K562 (cell line): ENCODE measurements around the gene CYP2B6. TPM values are rescaled to one million over a fixed set of nuclear protein-coding genes. Genes with fewer than 3 reads are reported as not detected.
"Not testable (repeated sequence)": the region's sequence is repeated elsewhere in the genome, so short reads cannot be mapped to it uniquely, and the experiment has no call there.

Experiments
- ATAC-seq: fragments of 200-7000 bp; cut with Tn5 transposase; 3 replicates; pipeline ENCODE4 v1.9.1; 2020; ENCODE audit warnings: moderate library complexity
- BruUV-seq: library from RNA; stranded (reverse); fragments of 400-500 nt; replicated peaks from 2 replicates; lab custom pipeline; 2021; lab: Mats Ljungman, UMichigan
- CTCF ChIA-PET: fragments of 300-600 bp; formaldehyde crosslinking; extraction: SDS; loops from one replicate; lab custom pipeline; 2021; ENCODE audit warnings: low intra/inter-chr PET ratio; lab: Yijun Ruan, JAX
- POLR2A ChIA-PET: fragments of 300-600, 350-650 bp; sonication (Branson Sonifier 250); formaldehyde crosslinking; extraction: SDS; loops from one replicate; lab custom pipeline; 2021; ENCODE audit warnings: antibody characterized with exemption, inconsistent platforms; lab: Yijun Ruan, JAX
- DNase-seq, 4 experiments: peaks; one replicate each; pipeline versions ENCODE4 v3.0.0 to v3.0.0-alpha.2; 2011 to 2018; ENCODE audit warnings: low spot score in 3 of 4, mixed read lengths in 3 of 4; ENCODE audit errors: extremely low read depth in 1 of 4
- FAIRE-seq: peaks from 2 replicates; lab custom pipeline; 2011; peaks lifted over from hg19 to GRCh38; lab: Jason Lieb, UNC
- H2AFZ ChIP-seq: 2 replicates; pipeline ENCODE4 v1.6.0; 2011; ENCODE audit warnings: low read depth, low read length, control low read depth, inconsistent platforms
- H3K27ac ChIP-seq: fragments of 200-600 bp; 3 replicates; pipeline ENCODE4 v1.8.0; 2011; ENCODE audit warnings: low read depth, mild to moderate bottlenecking, control low read depth, inconsistent platforms, low read length, moderate library complexity, mixed read lengths; ENCODE audit errors: extremely low read depth
- H3K27me3 ChIP-seq, 2 experiments: fragments of 300-600 bp in 1 of 2; 2 replicates in 1 of 2; 3 replicates in 1 of 2; pipeline versions ENCODE4 v1.6.0 to v1.8.0; 2011; ENCODE audit warnings: inconsistent platforms in 2 of 2, low read length in 2 of 2, mild to moderate bottlenecking in 1 of 2, mixed read lengths in 1 of 2, moderate library complexity in 1 of 2; ENCODE audit not compliant: control insufficient read depth in 2 of 2, insufficient read depth in 2 of 2
- H3K36me3 ChIP-seq: fragments of 300-600 bp; 3 replicates; pipeline ENCODE4 v1.8.0; 2011; ENCODE audit warnings: mild to moderate bottlenecking, low read length, inconsistent platforms; ENCODE audit not compliant: control insufficient read depth, insufficient read depth
- H3K4me1 ChIP-seq, 2 experiments: fragments of 200-600 bp in 1 of 2; replicated peaks in 1 of 2; 2 replicates in 1 of 2; 3 replicates in 1 of 2; pipeline versions ENCODE4 v1.5.1 to v1.8.0; 2011; ENCODE audit warnings: inconsistent platforms in 2 of 2, low read length in 2 of 2, mild to moderate bottlenecking in 1 of 2, mixed read lengths in 1 of 2, moderate library complexity in 1 of 2; ENCODE audit not compliant: control insufficient read depth in 2 of 2, insufficient read depth in 2 of 2
- H3K4me2 ChIP-seq: 2 replicates; pipeline ENCODE4 v1.6.1; 2011; ENCODE audit warnings: low read length, control low read depth, inconsistent platforms, mixed read lengths; ENCODE audit not compliant: insufficient read depth
- H3K4me3 ChIP-seq: fragments of 200-600 bp; sonication (generic), shearing (Covaris generic); 2 replicates; pipeline ENCODE4 v1.5.1; 2016; ENCODE audit warnings: control low read depth, inconsistent platforms
- H3K79me2 ChIP-seq: fragments of 200-600 bp; 3 replicates; pipeline ENCODE4 v1.8.0; 2011; ENCODE audit warnings: low read length, inconsistent platforms; ENCODE audit not compliant: control insufficient read depth, insufficient read depth
- H3K9ac ChIP-seq, 2 experiments: 2 replicates each; pipeline versions ENCODE4 v1.6.0 to v1.6.1; 2011; ENCODE audit warnings: low read depth in 2 of 2, low read length in 2 of 2, control low read depth in 1 of 2, inconsistent platforms in 1 of 2, mild to moderate bottlenecking in 1 of 2, mixed read lengths in 1 of 2; ENCODE audit not compliant: insufficient read depth in 1 of 2
- H3K9me1 ChIP-seq: one replicate; pipeline ENCODE4 v1.6.0; 2011; ENCODE audit warnings: inconsistent platforms, mild to moderate bottlenecking, low read length, moderate library complexity; ENCODE audit not compliant: control insufficient read depth, insufficient read depth
- H3K9me3 ChIP-seq: replicated peaks from 2 replicates; pipeline ENCODE4 v1.5.1; 2011; ENCODE audit warnings: low read depth, low read length, inconsistent platforms; ENCODE audit not compliant: control insufficient read depth, insufficient read depth
- H4K20me1 ChIP-seq: replicated peaks from 2 replicates; pipeline ENCODE4 v1.6.1; 2011; ENCODE audit warnings: low read length, inconsistent platforms, mixed read lengths; ENCODE audit not compliant: control insufficient read depth, insufficient read depth
- BACH1 ChIP-seq: fragments of 200-800 bp; sonication (Bioruptor generic); IDR thresholded peaks from 2 replicates; pipeline ENCODE4 v1.6.1; 2016; ENCODE audit warnings: missing genetic modification characterization, missing compliant biosample characterization
- MCM5 ChIP-seq: fragments of 450-650 bp; IDR thresholded peaks from 2 replicates; pipeline ENCODE4 v1.6.1; 2016; ENCODE audit warnings: low read depth
- MIER1 ChIP-seq: fragments of 450-650 bp; IDR thresholded peaks from 2 replicates; pipeline ENCODE4 v1.6.1; 2016; ENCODE audit warnings: antibody characterized with exemption, mild to moderate bottlenecking, low read depth
- ZNF778 ChIP-seq: fragments of 450-650 bp; formaldehyde crosslinking; IDR thresholded peaks from 2 replicates; pipeline ENCODE4 v1.4.0; 2020; ENCODE audit warnings: mild to moderate bottlenecking, moderate library complexity
- WGBS: fragments of 100-300 bp; shearing (Covaris generic); methylation state at CpG from one replicate; pipeline ENCODE4 v1.1.6; 2016; ENCODE audit warnings: low coverage, mixed read lengths; ENCODE audit not compliant: insufficient coverage; ENCODE audit errors: missing lambda C conversion rate; 5-methylcytosine and 5-hydroxymethylcytosine counted together
- in situ Hi-C: fragments of 300-500 bp; cut with MboI; formaldehyde crosslinking; loops from 4 replicates; pipeline ENCODE4 v1.15.0; 2018; ENCODE audit warnings: inconsistent platforms, mixed read lengths
- intact Hi-C: fragments of 100-400 bp; cut with micrococcal nuclease; formaldehyde crosslinking; loops from 2 replicates; pipeline ENCODE4 v1.14.2; 2022
- polyA plus RNA-seq, 8 experiments: library from polyadenylated mRNA; depleted of rRNA in 4 of 8; stranded (reverse) in 5 of 8; unstranded in 3 of 8; fragments of >200 nt; fragmentation: Nextera tagmentation in 2 of 8; fragmentation: Illumina TruSeq in 1 of 8; extraction: Ambion mirVana in 2 of 8; extraction: Trizol in 1 of 8; gene quantifications; 2 replicates each; pipeline versions ENCODE4 v1.2.1 to v1.2.3, GENCODE V29; 2011 to 2014; ENCODE audit warnings: inconsistent platforms in 1 of 8, missing spikeins in 1 of 8
- total RNA-seq, 7 experiments: library from RNA; depleted of rRNA in 6 of 7; stranded (reverse); fragments of >200 nt in 6 of 7; fragmentation: Illumina TruSeq in 2 of 7; extraction: Trizol in 2 of 7; gene quantifications; 2 replicates each; pipeline versions ENCODE4 v1.2.1 to v1.2.3, GENCODE V29; 2011 to 2021; ENCODE audit warnings: low replicate concordance in 1 of 7
- TF ChIP-seq, protein P1 (sequence below): sonication (generic); formaldehyde crosslinking; IDR thresholded peaks from 2 replicates; pipeline ENCODE4 v1.5.0; 2020; ENCODE audit warnings: missing genetic modification reagents
- TF ChIP-seq, protein P2 (sequence below): fragments of 450-650 bp; IDR thresholded peaks from one replicate; pipeline ENCODE4 v1.6.1; 2018; ENCODE audit warnings: mild to moderate bottlenecking, moderate library complexity; ENCODE audit not compliant: partially characterized antibody

CYP2B6 gene
- total and polyA plus RNA-seq, 9 of the 15 experiments (the other 6 are each of a cell fraction or from before 2014, with no cell fraction given): 0.04 TPM; not detected in 8

DNA sequence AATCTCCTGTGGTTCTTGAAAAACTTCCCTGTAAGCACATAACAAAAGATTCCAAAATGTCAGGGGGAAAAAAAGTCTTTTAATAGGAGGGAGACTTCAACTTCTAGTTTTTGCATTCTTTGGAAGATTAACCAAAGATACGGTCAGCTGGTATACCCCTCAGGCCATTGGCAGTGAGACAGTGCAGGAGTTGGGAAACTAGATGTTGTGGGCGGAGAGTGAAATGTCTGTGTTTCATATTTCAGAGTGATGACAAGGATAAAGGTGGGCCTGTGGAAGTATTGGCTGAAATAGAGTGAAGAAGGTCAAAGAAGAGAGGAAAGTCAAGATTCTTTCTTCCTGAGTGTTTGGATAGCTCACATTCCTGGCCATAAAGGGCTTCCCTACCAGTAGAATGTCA is 40.8 kb downstream of the CYP2B6 start (continued):
- TF ChIP-seq ZNF778 (CRISPR knock-in tag): no peak
- TF ChIP-seq MIER1: no peak
- TF ChIP-seq MCM5: no peak
- TF ChIP-seq, protein P1, sequence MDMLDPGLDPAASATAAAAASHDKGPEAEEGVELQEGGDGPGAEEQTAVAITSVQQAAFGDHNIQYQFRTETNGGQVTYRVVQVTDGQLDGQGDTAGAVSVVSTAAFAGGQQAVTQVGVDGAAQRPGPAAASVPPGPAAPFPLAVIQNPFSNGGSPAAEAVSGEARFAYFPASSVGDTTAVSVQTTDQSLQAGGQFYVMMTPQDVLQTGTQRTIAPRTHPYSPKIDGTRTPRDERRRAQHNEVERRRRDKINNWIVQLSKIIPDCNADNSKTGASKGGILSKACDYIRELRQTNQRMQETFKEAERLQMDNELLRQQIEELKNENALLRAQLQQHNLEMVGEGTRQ (CRISPR knock-in tag): no peak
- TF ChIP-seq, protein P2, sequence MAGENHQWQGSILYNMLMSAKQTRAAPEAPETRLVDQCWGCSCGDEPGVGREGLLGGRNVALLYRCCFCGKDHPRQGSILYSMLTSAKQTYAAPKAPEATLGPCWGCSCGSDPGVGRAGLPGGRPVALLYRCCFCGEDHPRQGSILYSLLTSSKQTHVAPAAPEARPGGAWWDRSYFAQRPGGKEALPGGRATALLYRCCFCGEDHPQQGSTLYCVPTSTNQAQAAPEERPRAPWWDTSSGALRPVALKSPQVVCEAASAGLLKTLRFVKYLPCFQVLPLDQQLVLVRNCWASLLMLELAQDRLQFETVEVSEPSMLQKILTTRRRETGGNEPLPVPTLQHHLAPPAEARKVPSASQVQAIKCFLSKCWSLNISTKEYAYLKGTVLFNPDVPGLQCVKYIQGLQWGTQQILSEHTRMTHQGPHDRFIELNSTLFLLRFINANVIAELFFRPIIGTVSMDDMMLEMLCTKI: no peak
- no peak for TF ChIP-seq BACH1 (tag)

DNA sequence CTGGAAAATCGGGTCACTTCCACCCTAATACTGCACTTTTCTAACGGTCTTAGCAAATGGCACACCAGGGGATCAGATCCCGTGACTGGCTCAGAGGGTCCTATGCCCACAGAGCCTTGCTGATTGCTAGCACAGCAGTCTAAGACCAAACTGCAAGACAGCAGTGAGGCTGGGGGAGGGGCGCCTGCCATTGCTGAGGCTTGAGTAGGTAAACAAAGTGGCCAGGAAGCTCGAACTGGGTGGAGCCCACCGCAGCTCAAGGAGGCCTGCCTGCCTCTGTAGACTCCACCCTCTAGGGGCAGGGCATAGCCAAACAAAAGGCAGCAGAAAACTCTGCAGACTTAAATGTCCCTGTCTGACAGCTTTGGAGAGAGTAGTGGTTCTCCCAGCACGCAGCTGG is 42.2 kb downstream of the CYP2B6 start:
- CTCF ChIA-PET, in situ Hi-C loops, H3K4me3 ChIP-seq, intact Hi-C loops, DNase-seq, H3K9ac ChIP-seq, H3K4me1 ChIP-seq, H3K27ac ChIP-seq, H3K79me2 ChIP-seq, POLR2A ChIA-PET, FAIRE-seq, H3K36me3 ChIP-seq, H4K20me1 ChIP-seq, ATAC-seq, H3K9me3 ChIP-seq, H3K27me3 ChIP-seq, H3K9me1 ChIP-seq, BruUV-seq: not testable (repeated sequence)
- WGBS: 0% methylated on average over 7 of the region's 7 CpGs
- Histone ChIP-seq H2AFZ (peak overlapping the region; percentile 28; the same call in 1 of the 2 replicates), H3K4me2 (peak overlapping the region; percentile 5; the same call in 1 of the 2 replicates)
